ENCODE results near the gene DHRS13.
"Not testable (repeated sequence)": the region's sequence is repeated elsewhere in the genome, so short reads cannot be mapped to it uniquely, and the experiment has no call there.

GRCh38 chr17:28877150-28877711, 25.6 kb downstream of the DHRS13 start:
- TF ChIP-seq EZH2 (IDR thresholded peaks at IDR 0.05; ENCODE audit: insufficient read depth, poor library complexity, severe bottlenecking); EZH2phosphoT487 (IDR thresholded peaks at IDR 0.05; ENCODE audit: insufficient read depth, low read depth): not testable (repeated sequence)

Data from GM23248 (cell line).